ENCODE results near the gene RNF214. TPM values are rescaled to one million over a fixed set of nuclear protein-coding genes. Genes with fewer than 3 reads are reported as not detected.

Gene RNF214
- total and polyA plus RNA-seq, 5 donors from 2014 or later, result 51.0 to 69.6 (median 54.6) TPM

DNA sequence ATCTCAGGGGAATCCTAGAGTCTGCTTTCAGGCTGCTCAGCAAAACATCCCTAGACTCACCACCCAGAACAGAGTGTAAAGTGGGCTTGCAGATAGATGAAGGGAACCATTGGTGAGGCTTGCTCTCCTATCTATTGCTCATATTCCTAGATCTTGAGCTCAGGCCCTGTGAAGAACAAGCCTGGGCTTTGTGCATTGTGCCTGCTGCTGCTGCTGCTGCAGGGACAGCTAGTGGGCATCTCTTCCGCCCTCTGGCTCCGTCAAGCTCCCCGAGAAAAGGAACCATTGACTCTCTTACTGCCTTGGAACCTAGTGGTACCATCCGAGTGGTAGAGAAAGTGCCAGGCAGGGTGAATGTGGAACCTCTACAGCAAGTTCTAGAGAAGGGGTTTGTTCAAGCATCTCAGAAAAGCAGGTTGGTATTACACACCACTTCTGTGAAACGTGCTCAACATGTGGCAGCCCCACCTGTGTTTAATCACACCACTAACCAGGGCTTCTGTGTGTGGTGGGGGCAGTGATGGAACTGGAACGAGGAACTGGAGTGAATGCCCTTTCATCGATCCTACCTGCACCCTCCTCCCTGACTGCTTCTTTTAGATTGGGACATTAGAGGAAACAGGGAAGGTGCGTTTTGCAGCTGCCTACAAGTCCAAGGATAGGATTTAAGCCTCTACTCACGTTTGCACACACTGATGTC is 63.1 kb downstream of the RNF214 start:
- Mint-ChIP-seq H3K27ac (peak overlapping the region in 1 of 3 donors; percentile 47), H3K36me3 (peaks cover 17% of the 10 kb centered on the region), H3K9me3 (no peaks in the 10 kb centered on the region), H3K4me3 (no peak overlapping the region), H3K27me3 (no peaks in the 10 kb centered on the region), H3K4me1 (peaks cover 2 to 8% (median 5%) of the 10 kb centered on the region in 4 donors)
- H3K4me1 ChIP-seq (ENCODE audit: control insufficient read depth, insufficient read depth, low read length, poor library complexity, severe bottlenecking), result peaks cover 3% of the 10 kb centered on the region
- H3K4me3 ChIP-seq (ENCODE audit: low read depth, low read length), result no peak overlapping the region
- DNase-seq, result no peak
- peaks cover under 1% of the 10 kb centered on the region for H3K36me3 ChIP-seq (ENCODE audit: control insufficient read depth, insufficient read depth, low read length)
- H3K9me3 ChIP-seq (ENCODE audit: control insufficient read depth in 2 of 2, low read length in 2 of 2), result no peaks in the 10 kb centered on the region
- ATAC-seq (ENCODE audit: low read depth in 2 of 2), result no peak
- no peak overlapping the region for H3K27ac ChIP-seq (ENCODE audit: insufficient read depth, low read length, poor library complexity, severe bottlenecking)
- H3K27me3 ChIP-seq (ENCODE audit: control insufficient read depth, insufficient read depth, low read length), result no peaks in the 10 kb centered on the region

DNA sequence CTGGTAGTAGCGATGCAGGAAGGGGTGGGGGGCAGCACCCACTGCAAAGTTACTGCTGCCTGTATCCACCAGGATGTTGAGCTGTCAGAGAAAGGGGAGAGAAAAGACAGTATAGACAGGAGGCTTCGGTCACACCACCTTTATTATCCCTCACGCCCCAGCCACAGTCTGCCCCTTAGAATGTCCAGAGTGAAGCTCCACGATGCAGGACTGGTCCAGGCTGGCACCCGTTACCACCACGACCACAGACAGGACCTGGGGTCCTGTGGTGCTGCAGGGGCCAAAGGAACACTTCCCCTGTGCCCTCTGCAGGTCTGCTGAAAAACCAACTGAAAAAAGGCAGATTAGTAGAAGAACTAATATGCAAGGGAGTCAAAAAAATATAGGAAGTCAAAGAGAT is 64.4 kb downstream of the RNF214 start:
- H3K4me3 ChIP-seq (ENCODE audit: low read depth, low read length), result no peak overlapping the region
- DNase-seq (no peak), ATAC-seq (ENCODE audit: low read depth in 2 of 2) (no peak)
- peaks cover 12% of the 10 kb centered on the region for H3K36me3 Mint-ChIP-seq
- H3K36me3 ChIP-seq (ENCODE audit: control insufficient read depth, insufficient read depth, low read length), result no peaks in the 10 kb centered on the region
- H3K27me3 Mint-ChIP-seq, result no peaks in the 10 kb centered on the region
- peaks cover 7 to 15% (median 9%) of the 10 kb centered on the region in 4 donors for H3K4me1 Mint-ChIP-seq
- peak overlapping the region; percentile 56 to 76 (median 62) for H3K27ac Mint-ChIP-seq
- no peaks in the 10 kb centered on the region for H3K9me3 Mint-ChIP-seq
- peaks cover 5% of the 10 kb centered on the region for H3K4me1 ChIP-seq (ENCODE audit: control insufficient read depth, insufficient read depth, low read length, poor library complexity, severe bottlenecking)
- H3K9me3 ChIP-seq (ENCODE audit: control insufficient read depth in 2 of 2, low read length in 2 of 2), result no peaks in the 10 kb centered on the region
- H3K4me3 Mint-ChIP-seq, result no peak overlapping the region
- no peaks in the 10 kb centered on the region for H3K27me3 ChIP-seq (ENCODE audit: control insufficient read depth, insufficient read depth, low read length)
- no peak overlapping the region for H3K27ac ChIP-seq (ENCODE audit: insufficient read depth, low read length, poor library complexity, severe bottlenecking)

DNA sequence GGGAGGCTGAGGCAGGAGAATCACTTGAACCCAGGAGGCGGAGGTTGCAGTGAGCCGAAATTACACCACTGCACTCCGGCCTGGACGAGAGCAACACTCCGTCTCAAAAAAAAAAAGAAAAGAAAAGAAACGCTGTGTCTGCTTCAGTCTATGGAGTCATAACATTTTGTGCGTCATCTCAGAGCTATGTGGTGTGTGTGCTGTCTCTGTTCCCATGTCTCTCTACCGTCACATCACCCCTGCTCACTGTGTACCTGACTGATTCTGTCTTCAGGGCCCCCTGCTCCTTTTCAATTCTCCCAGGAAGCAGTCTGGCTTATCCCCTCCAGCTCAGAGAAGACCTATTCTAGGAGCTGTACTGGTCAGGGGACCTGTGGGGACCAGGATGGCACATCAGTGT is 65.7 kb downstream of the RNF214 start:
- H3K4me1 Mint-ChIP-seq, result peaks cover 0 to 16% (median 8%) of the 10 kb centered on the region in 4 donors
- no peaks in the 10 kb centered on the region for H3K27me3 Mint-ChIP-seq
- H3K4me3 Mint-ChIP-seq, result no peak overlapping the region
- no peaks in the 10 kb centered on the region for H3K36me3 ChIP-seq (ENCODE audit: control insufficient read depth, insufficient read depth, low read length)
- ATAC-seq (ENCODE audit: low read depth in 2 of 2) (no peak), DNase-seq (no peak)
- peak overlapping the region in 2 of 3 donors; percentile 56 to 62 for H3K27ac Mint-ChIP-seq
- no peaks in the 10 kb centered on the region for H3K9me3 Mint-ChIP-seq
- H3K4me1 ChIP-seq (ENCODE audit: control insufficient read depth, insufficient read depth, low read length, poor library complexity, severe bottlenecking), result peaks cover 5% of the 10 kb centered on the region
- H3K27me3 ChIP-seq (ENCODE audit: control insufficient read depth, insufficient read depth, low read length), result no peaks in the 10 kb centered on the region
- no peaks in the 10 kb centered on the region for H3K9me3 ChIP-seq (ENCODE audit: control insufficient read depth in 2 of 2, low read length in 2 of 2)
- no peak overlapping the region for H3K4me3 ChIP-seq (ENCODE audit: low read depth, low read length)
- peaks cover 5% of the 10 kb centered on the region for H3K36me3 Mint-ChIP-seq
- no peak overlapping the region for H3K27ac ChIP-seq (ENCODE audit: insufficient read depth, low read length, poor library complexity, severe bottlenecking)

DNA sequence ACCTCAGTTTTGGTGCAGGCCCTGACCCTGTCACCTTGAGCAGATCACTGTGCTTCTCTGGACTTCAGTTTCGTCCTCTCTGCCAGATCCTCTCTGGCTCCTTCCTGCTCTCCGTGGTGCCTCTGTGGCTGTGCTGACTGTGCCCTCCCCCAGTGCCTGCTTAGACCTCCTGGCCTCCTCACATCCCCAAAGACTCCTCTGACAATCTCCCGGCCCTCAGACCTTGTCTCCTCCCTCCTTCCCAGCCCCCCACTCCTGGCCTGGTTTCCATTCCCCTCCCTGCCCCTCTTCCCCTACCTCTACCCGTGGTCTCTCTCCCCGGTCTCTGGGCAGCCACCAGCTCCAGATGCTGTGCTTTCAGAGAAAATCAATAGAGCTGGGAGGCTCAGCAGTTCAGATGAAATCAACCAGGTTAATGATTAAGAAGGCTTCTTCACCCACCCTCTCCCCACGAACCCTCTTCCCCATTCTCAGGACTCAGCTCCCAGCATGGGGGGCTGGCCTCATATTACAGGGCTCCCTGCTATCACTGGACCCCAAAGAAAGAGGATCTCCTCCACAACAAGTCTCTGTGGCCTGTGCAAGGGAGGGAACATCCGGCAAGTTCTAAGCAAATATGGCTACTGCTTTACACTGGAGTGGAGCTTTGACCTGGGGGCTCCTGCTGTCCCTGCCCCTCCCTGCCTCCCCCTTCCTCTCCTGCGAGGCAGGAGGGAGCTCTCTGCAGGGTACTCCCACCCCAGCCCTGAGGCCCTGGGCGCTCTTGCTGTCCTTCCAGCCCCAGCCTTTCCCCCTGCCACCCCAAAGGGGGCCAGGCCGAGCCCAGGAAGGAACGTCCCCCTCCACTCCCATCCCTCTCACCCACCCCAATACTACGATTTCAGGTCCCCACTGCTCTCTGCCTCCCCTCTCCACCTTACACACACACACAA is 67.1 kb downstream of the RNF214 start:
- Histone ChIP-seq H3K27ac (ENCODE audit: insufficient read depth, low read length, poor library complexity, severe bottlenecking) (no peak overlapping the region), H3K4me1 (ENCODE audit: control insufficient read depth, insufficient read depth, low read length, poor library complexity, severe bottlenecking) (peaks cover 5% of the 10 kb centered on the region), H3K36me3 (ENCODE audit: control insufficient read depth, insufficient read depth, low read length) (no peaks in the 10 kb centered on the region), H3K27me3 (ENCODE audit: control insufficient read depth, insufficient read depth, low read length) (no peaks in the 10 kb centered on the region), H3K9me3 (ENCODE audit: control insufficient read depth in 2 of 2, low read length in 2 of 2) (no peaks in the 10 kb centered on the region), H3K4me3 (ENCODE audit: low read depth, low read length) (no peak overlapping the region)
- Mint-ChIP-seq H3K36me3 (peaks cover 5% of the 10 kb centered on the region), H3K27ac (peak overlapping the region in 1 of 3 donors; percentile 76), H3K4me3 (no peak overlapping the region), H3K9me3 (no peaks in the 10 kb centered on the region), H3K4me1 (peaks cover 0 to 16% (median 8%) of the 10 kb centered on the region in 4 donors), H3K27me3 (no peaks in the 10 kb centered on the region)
- no peak for DNase-seq
- ATAC-seq (ENCODE audit: low read depth in 2 of 2), result no peak

DNA sequence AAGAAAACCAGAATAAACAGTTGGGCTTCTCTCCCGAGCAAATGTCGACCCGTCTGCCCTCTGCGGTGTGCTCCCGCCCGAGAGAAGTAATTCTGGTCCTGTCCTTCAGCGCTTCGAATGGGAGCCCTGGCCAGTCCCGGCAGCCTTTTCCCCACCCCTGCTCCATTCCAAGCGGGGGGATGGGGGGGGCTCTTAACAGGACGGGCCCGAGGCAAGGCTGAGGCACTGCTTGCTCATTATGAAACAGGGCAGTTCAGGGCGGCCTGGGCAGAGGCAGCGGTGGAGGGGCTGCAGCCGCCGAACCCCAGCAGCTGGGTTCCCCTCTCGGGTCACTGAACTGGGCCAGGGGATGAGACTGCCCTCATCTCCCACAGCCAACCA is 67.8 kb downstream of the RNF214 start:
- no peak overlapping the region for H3K4me3 ChIP-seq (ENCODE audit: low read depth, low read length)
- no peaks in the 10 kb centered on the region for H3K9me3 ChIP-seq (ENCODE audit: control insufficient read depth in 2 of 2, low read length in 2 of 2)
- no peak overlapping the region for H3K27ac ChIP-seq (ENCODE audit: insufficient read depth, low read length, poor library complexity, severe bottlenecking)
- peak overlapping the region in 1 of 3 donors; percentile 80 for H3K27ac Mint-ChIP-seq
- no peaks in the 10 kb centered on the region for H3K27me3 ChIP-seq (ENCODE audit: control insufficient read depth, insufficient read depth, low read length)
- no peaks in the 10 kb centered on the region for H3K36me3 ChIP-seq (ENCODE audit: control insufficient read depth, insufficient read depth, low read length)
- peaks cover 5% of the 10 kb centered on the region for H3K4me1 ChIP-seq (ENCODE audit: control insufficient read depth, insufficient read depth, low read length, poor library complexity, severe bottlenecking)
- H3K4me1 Mint-ChIP-seq, result peaks cover 0 to 16% (median 8%) of the 10 kb centered on the region in 4 donors
- ATAC-seq (ENCODE audit: low read depth in 2 of 2) (no peak), DNase-seq (no peak)
- H3K27me3 Mint-ChIP-seq, result peaks cover under 1% of the 10 kb centered on the region
- H3K9me3 Mint-ChIP-seq, result no peaks in the 10 kb centered on the region
- H3K4me3 Mint-ChIP-seq, result no peak overlapping the region
- peaks cover under 1% of the 10 kb centered on the region for H3K36me3 Mint-ChIP-seq

DNA sequence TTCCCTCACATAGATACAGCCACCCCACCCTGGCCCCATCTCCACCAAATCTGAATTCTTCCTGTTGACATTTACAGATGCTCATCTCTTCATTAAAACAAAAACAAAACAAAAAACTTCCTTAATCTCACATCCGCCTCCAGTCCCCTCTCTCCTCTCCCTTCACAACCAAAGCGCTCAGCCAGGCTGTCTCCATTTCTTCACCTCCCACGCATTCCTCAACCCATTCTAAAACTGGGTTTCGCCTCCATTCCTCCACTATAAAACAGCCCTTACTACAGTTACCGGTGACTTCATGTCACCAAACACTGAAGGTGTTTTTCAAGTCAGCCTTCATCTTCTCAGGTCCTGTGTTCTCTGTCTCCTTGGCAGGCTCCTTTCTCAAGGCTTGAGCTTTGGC is 68.3 kb downstream of the RNF214 start:
- no peaks in the 10 kb centered on the region for H3K9me3 ChIP-seq (ENCODE audit: control insufficient read depth in 2 of 2, low read length in 2 of 2)
- DNase-seq, result no peak
- Mint-ChIP-seq H3K4me3 (peak overlapping the region in 2 of 4 donors; percentile 10 to 58), H3K4me1 (peaks cover 0 to 16% (median 8%) of the 10 kb centered on the region in 4 donors), H3K27ac (peak overlapping the region in 2 of 3 donors; percentile 80), H3K36me3 (no peaks in the 10 kb centered on the region), H3K27me3 (peaks cover 4% of the 10 kb centered on the region), H3K9me3 (no peaks in the 10 kb centered on the region)
- no peak overlapping the region for H3K27ac ChIP-seq (ENCODE audit: insufficient read depth, low read length, poor library complexity, severe bottlenecking)
- no peak overlapping the region for H3K4me3 ChIP-seq (ENCODE audit: low read depth, low read length)
- no peaks in the 10 kb centered on the region for H3K36me3 ChIP-seq (ENCODE audit: control insufficient read depth, insufficient read depth, low read length)
- no peaks in the 10 kb centered on the region for H3K27me3 ChIP-seq (ENCODE audit: control insufficient read depth, insufficient read depth, low read length)
- ATAC-seq (ENCODE audit: low read depth in 2 of 2), result no peak
- peaks cover 5% of the 10 kb centered on the region for H3K4me1 ChIP-seq (ENCODE audit: control insufficient read depth, insufficient read depth, low read length, poor library complexity, severe bottlenecking)

DNA sequence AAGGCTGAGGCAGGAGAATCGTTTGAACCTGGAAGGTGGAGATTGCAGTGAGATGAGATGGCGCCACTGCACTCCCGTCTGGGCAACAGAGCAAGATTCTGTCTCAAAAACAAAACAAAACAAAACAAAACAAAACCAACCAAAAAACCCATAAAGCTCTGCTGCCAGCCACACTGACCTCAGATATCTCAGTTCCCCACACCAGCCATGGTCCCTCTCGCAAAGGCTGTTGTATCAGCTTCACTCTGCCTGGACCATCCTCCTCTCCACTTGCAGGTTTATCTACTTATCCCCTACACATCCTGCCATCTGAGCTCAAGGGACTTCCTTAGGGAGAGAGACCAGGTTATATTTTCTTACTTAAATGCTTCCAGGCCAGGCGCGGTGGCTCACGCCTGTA is 69.8 kb downstream of the RNF214 start:
- no peaks in the 10 kb centered on the region for H3K9me3 ChIP-seq (ENCODE audit: control insufficient read depth in 2 of 2, low read length in 2 of 2)
- no peak overlapping the region for H3K27ac Mint-ChIP-seq
- H3K36me3 Mint-ChIP-seq, result no peaks in the 10 kb centered on the region

More for the DNA sequence above, 69.8 kb downstream of the RNF214 start:
- DNase-seq, result no peak
- ATAC-seq (ENCODE audit: low read depth in 2 of 2), result no peak
- H3K36me3 ChIP-seq (ENCODE audit: control insufficient read depth, insufficient read depth, low read length), result no peaks in the 10 kb centered on the region
- H3K4me3 ChIP-seq (ENCODE audit: low read depth, low read length), result no peak overlapping the region
- Mint-ChIP-seq H3K4me3 (no peak overlapping the region), H3K27me3 (peaks cover 4% of the 10 kb centered on the region), H3K4me1 (peaks cover 0 to 16% (median 8%) of the 10 kb centered on the region in 4 donors), H3K9me3 (no peaks in the 10 kb centered on the region)
- H3K27ac ChIP-seq (ENCODE audit: insufficient read depth, low read length, poor library complexity, severe bottlenecking), result no peak overlapping the region
- peaks cover 5% of the 10 kb centered on the region for H3K4me1 ChIP-seq (ENCODE audit: control insufficient read depth, insufficient read depth, low read length, poor library complexity, severe bottlenecking)
- H3K27me3 ChIP-seq (ENCODE audit: control insufficient read depth, insufficient read depth, low read length), result no peaks in the 10 kb centered on the region
